ENCODE measurements around the gene CSF1R. TPM values are rescaled to one million over a fixed set of nuclear protein-coding genes. Genes with fewer than 3 reads are reported as not detected.

The CSF1R gene
- total and polyA plus RNA-seq, 2 of the 8 experiments (the other 6 are each of a cell fraction or from before 2014, with no cell fraction given) = 0.12 TPM; not detected in 1

- no peak overlapping the region for H4K91ac ChIP-seq (replicated peaks; ENCODE audit: insufficient read length, low read length)
- no peak overlapping the region for H3K56ac ChIP-seq (replicated peaks; ENCODE audit: insufficient read length, low read depth, low read length)
- no peak overlapping the region for H3K18ac ChIP-seq (ENCODE audit: extremely low read depth, low read length)
- no peak overlapping the region for H3K4me3 ChIP-seq (ENCODE audit: extremely low read depth in 1 of 4, insufficient read depth in 2 of 4, low read depth in 3 of 4, low read length in 4 of 4)
- H2BK15ac ChIP-seq (ENCODE audit: low read length) = no peak overlapping the region
- no peak overlapping the region for H3K27ac ChIP-seq (ENCODE audit: low read depth, low read length)
- no peak overlapping the region for H2BK5ac ChIP-seq (ENCODE audit: low read depth, low read length)
- no peak overlapping the region for H2AK5ac ChIP-seq (ENCODE audit: low read depth, low read length)
- H3K4me2 ChIP-seq (ENCODE audit: insufficient read depth in 1 of 2, low read depth in 2 of 2, low read length in 2 of 2) = no peak overlapping the region
- H3K23me2 ChIP-seq (ENCODE audit: low read depth, low read length) = no peaks in the 10 kb centered on the region
- DNase-seq (ENCODE audit: low read depth in 1 of 2, low spot score in 2 of 2) (no peak), FAIRE-seq (no peak)
- H2BK20ac ChIP-seq (ENCODE audit: low read length) = no peak overlapping the region
- H3K14ac ChIP-seq (ENCODE audit: insufficient read length) = no peak overlapping the region
- no peaks in the 10 kb centered on the region for H3K9me3 ChIP-seq (ENCODE audit: insufficient read depth in 2 of 2, low read depth in 1 of 2, low read length in 1 of 2)
- H3K23ac ChIP-seq (ENCODE audit: insufficient read length) = no peak overlapping the region
- H4K8ac ChIP-seq (ENCODE audit: extremely low read depth, insufficient read depth, low read length) = no peak overlapping the region
- H2BK12ac ChIP-seq (ENCODE audit: low read depth, low read length) = no peak overlapping the region
- peaks cover 0 to 9% of the 10 kb centered on the region in 2 experiments for H4K20me1 ChIP-seq (replicated peaks in 1 of 2; ENCODE audit: control insufficient read depth in 1 of 2, insufficient read depth in 2 of 2, low read length in 2 of 2)
- WGBS, 2 experiments (ENCODE audit: extremely low coverage in 1 of 2, insufficient coverage in 1 of 2, insufficient read length in 1 of 2, insufficient replicate concordance in 2 of 2, low coverage in 1 of 2, low lambda C conversion rate in 2 of 2, missing lambda C conversion rate in 1 of 2) = 97% methylated on average over 2 of the region's 2 CpGs; no CpG with 5 or more reads in 1 of the 2 experiments
- no peak overlapping the region for H3K4ac ChIP-seq (replicated peaks; ENCODE audit: insufficient read length, low read depth, low read length)
- no peaks in the 10 kb centered on the region; a peak in 2 of 7 replicates for H3K27me3 ChIP-seq (replicated peaks in 1 of 4; ENCODE audit: control insufficient read depth in 3 of 4, extremely low read depth in 1 of 4, insufficient read depth in 3 of 4, low read length in 3 of 4)
- H3K4me1 ChIP-seq (replicated peaks in 1 of 4; ENCODE audit: control insufficient read depth in 3 of 4, insufficient read depth in 4 of 4, low read length in 3 of 4) = peaks cover 0 to 6% (median 2%) of the 10 kb centered on the region in 4 experiments; a peak in 4 of 7 replicates
- no peaks in the 10 kb centered on the region for H3K79me1 ChIP-seq (ENCODE audit: low read depth, low read length)
- CTCF ChIA-PET (ENCODE audit: partially characterized antibody) = interaction anchor here (1.0 to 1.3 kb wide), 4 partner anchors 11 to 93 kb away, joined by 3 to 4 read pairs (median 3); no protein-coding TSS in a partner anchor
- POLR2A ChIA-PET (ENCODE audit: partially characterized antibody) = interaction anchor here (1.5 kb wide), 1 partner anchor 24 kb away, joined by 3 read pairs; no protein-coding TSS in a partner anchor
- no peak overlapping the region for H2AFZ ChIP-seq (ENCODE audit: low read length)
- H2BK120ac ChIP-seq (replicated peaks; ENCODE audit: low read depth, low read length) = no peak overlapping the region
- H3K79me2 ChIP-seq (ENCODE audit: control insufficient read depth in 1 of 2, insufficient read depth in 2 of 2, low read length in 2 of 2) = no peaks in the 10 kb centered on the region
- no peak overlapping the region for H3K9ac ChIP-seq (replicated peaks in 1 of 4; ENCODE audit: extremely low read depth in 1 of 4, low read depth in 3 of 4, low read length in 3 of 4)
- H3K36me3 ChIP-seq (ENCODE audit: control insufficient read depth in 2 of 4, insufficient read depth in 4 of 4, low read length in 3 of 4) = peaks cover 17 to 36% (median 32%) of the 10 kb centered on the region in 4 experiments; a peak in 7 of 8 replicates
- H4K5ac ChIP-seq (ENCODE audit: insufficient read length, low read depth, low read length) = no peak overlapping the region
- TF ChIP-seq MAX (IDR thresholded peaks at IDR 0.05) (no peak), E2F6 (IDR thresholded peaks at IDR 0.05) (no peak), GTF2F1 (IDR thresholded peaks at IDR 0.05; ENCODE audit: borderline replicate concordance, low read depth, low read length) (no peak), YY1 (IDR thresholded peaks at IDR 0.05; ENCODE audit: low read depth, low read length) (no peak), USF2 (IDR thresholded peaks at IDR 0.05; ENCODE audit: low read length) (no peak), FOSL1 (IDR thresholded peaks at IDR 0.05; ENCODE audit: insufficient read depth, low read depth, low read length) (no peak), CTBP2 (IDR thresholded peaks at IDR 0.05; ENCODE audit: borderline replicate concordance, insufficient read depth, insufficient read length, low read length) (no peak), CHD2 (IDR thresholded peaks at IDR 0.05; ENCODE audit: low read length) (no peak), SIX5 (IDR thresholded peaks at IDR 0.05; ENCODE audit: low read depth, low read length) (no peak), CBX5 (IDR thresholded peaks at IDR 0.05; ENCODE audit: low read depth, low read length) (no peak), ASH2L (IDR thresholded peaks at IDR 0.05; ENCODE audit: low read length) (no peak), RNF2 (IDR thresholded peaks at IDR 0.05; ENCODE audit: borderline replicate concordance, low read depth, low read length, missing control alignments, poor library complexity, severe bottlenecking) (no peak)
Measured at GRCh38 chr5:150054569-150054968, 31.8 kb downstream of the CSF1R start.
